ENCODE measurements around the gene VWA2. TPM values are rescaled to one million over a fixed set of nuclear protein-coding genes. Genes with fewer than 3 reads are reported as not detected.

VWA2 gene
- total and polyA plus RNA-seq, 4 donors = 1.6 to 18.3 (median 8.4) TPM

DNA sequence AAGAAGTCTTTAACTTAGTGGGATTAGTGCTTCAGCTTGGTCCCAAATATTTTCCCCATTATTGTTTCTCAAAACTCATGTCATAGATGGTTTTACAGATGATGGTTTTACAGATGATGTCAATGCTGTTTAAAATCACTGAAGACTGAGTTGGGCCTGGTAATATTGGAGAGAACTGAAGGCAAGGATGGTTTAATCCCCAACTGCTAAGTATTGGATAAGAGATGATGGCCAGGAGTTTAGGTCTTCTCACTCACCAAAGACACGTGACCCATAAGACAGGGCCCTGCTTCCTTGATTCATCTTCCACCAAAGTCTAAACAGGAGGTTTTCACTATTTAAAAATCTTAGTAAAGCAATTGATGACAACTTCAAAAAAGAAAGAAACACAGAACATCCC, 56.3 kb downstream of the VWA2 start:
- H3K4me1 ChIP-seq (ENCODE audit: control insufficient read depth in 5 of 5, insufficient read depth in 5 of 5, low read length in 5 of 5) = no peaks in the 10 kb centered on the region
- no peak overlapping the region for H3K4me3 ChIP-seq
- ATAC-seq (ENCODE audit: insufficient read depth, low FRiP score) (no peak), DNase-seq (no peak)
- no peaks in the 10 kb centered on the region for H3K27me3 ChIP-seq (ENCODE audit: control insufficient read depth in 3 of 3, insufficient read depth in 3 of 3, low read length in 2 of 3)
- 0 to 38% methylated on average over 1 of the region's 1 CpG for WGBS, 2 donors
- peaks cover 6 to 16% (median 7%) of the 10 kb centered on the region in 4 donors for H3K9me3 ChIP-seq (ENCODE audit: control insufficient read depth in 4 of 4, insufficient read depth in 3 of 4, low read length in 3 of 4)
- no peak overlapping the region for H3K9ac ChIP-seq (ENCODE audit: insufficient read depth in 1 of 2, low read length in 2 of 2)
- TF ChIP-seq, protein P1, sequence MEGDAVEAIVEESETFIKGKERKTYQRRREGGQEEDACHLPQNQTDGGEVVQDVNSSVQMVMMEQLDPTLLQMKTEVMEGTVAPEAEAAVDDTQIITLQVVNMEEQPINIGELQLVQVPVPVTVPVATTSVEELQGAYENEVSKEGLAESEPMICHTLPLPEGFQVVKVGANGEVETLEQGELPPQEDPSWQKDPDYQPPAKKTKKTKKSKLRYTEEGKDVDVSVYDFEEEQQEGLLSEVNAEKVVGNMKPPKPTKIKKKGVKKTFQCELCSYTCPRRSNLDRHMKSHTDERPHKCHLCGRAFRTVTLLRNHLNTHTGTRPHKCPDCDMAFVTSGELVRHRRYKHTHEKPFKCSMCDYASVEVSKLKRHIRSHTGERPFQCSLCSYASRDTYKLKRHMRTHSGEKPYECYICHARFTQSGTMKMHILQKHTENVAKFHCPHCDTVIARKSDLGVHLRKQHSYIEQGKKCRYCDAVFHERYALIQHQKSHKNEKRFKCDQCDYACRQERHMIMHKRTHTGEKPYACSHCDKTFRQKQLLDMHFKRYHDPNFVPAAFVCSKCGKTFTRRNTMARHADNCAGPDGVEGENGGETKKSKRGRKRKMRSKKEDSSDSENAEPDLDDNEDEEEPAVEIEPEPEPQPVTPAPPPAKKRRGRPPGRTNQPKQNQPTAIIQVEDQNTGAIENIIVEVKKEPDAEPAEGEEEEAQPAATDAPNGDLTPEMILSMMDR (IDR thresholded peaks at IDR 0.05; ENCODE audit: control extremely low read depth, extremely low read depth) = no peak
- peaks cover 9 to 36% (median 21%) of the 10 kb centered on the region in 4 donors for H3K36me3 ChIP-seq (ENCODE audit: control insufficient read depth in 4 of 4, insufficient read depth in 4 of 4, low read length in 4 of 4)
- H3K27ac ChIP-seq (ENCODE audit: low read depth in 1 of 2, low read length in 1 of 2) = no peak overlapping the region

DNA sequence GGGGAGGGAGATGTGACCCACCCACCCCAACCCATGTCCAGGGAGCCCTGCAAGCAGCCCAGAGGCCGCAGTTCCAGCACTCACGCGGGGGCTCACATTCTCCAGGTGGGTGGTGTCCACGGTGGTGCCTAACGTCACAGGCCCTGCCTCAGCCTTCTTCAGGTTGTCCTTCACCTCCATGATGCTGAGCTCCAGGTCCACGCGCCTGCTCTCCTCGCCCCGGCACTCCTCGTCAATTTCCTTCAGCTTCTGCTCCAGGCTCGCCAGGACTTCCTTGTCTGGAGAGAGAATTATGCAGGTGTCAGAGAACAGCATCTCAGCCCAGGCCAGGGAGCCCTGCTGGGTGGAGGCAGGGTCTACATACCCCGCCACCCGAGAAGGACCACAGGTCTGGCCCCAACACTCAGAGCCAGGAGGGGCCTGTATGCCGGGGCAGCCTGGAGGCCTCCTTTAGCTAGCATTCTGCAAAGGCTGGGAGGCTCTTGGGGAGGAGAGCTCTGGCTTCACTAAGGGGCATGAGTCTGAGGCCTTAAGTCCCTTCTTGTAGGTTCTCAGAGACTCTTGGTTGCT, 58.2 kb downstream of the VWA2 start:
- WGBS, 2 donors = 94 to 99% methylated on average over 14 of the region's 14 CpGs
- no peak overlapping the region for H3K27ac ChIP-seq (ENCODE audit: low read depth in 1 of 2, low read length in 1 of 2)
- peaks cover 9 to 44% (median 24%) of the 10 kb centered on the region in 4 donors for H3K36me3 ChIP-seq (ENCODE audit: control insufficient read depth in 4 of 4, insufficient read depth in 4 of 4, low read length in 4 of 4)
- peaks cover 6 to 16% (median 7%) of the 10 kb centered on the region in 4 donors for H3K9me3 ChIP-seq (ENCODE audit: control insufficient read depth in 4 of 4, insufficient read depth in 3 of 4, low read length in 3 of 4)
- no peak overlapping the region for H3K4me3 ChIP-seq
- H3K9ac ChIP-seq (ENCODE audit: insufficient read depth in 1 of 2, low read length in 2 of 2) = no peak overlapping the region
- H3K4me1 ChIP-seq (ENCODE audit: control insufficient read depth in 5 of 5, insufficient read depth in 5 of 5, low read length in 5 of 5) = peaks cover 0 to 6% (median 0%) of the 10 kb centered on the region in 5 donors
- no peaks in the 10 kb centered on the region for H3K27me3 ChIP-seq (ENCODE audit: control insufficient read depth in 3 of 3, insufficient read depth in 3 of 3, low read length in 2 of 3)
- TF ChIP-seq, protein P1 (IDR thresholded peaks at IDR 0.05; ENCODE audit: control extremely low read depth, extremely low read depth) = no peak
- no peak for DNase-seq
- no peak for ATAC-seq (ENCODE audit: insufficient read depth, low FRiP score)

GRCh38 chr10:114300036-114300645, 61.1 kb downstream of the VWA2 start:
- WGBS, 2 donors = 96% methylated on average over 16 of the region's 16 CpGs
- Histone ChIP-seq H3K4me1 (ENCODE audit: control insufficient read depth in 5 of 5, insufficient read depth in 5 of 5, low read length in 5 of 5) (peaks cover 0 to 9% (median 8%) of the 10 kb centered on the region in 5 donors), H3K36me3 (ENCODE audit: control insufficient read depth in 4 of 4, insufficient read depth in 4 of 4, low read length in 4 of 4) (peaks cover 9 to 39% (median 24%) of the 10 kb centered on the region in 4 donors), H3K9me3 (ENCODE audit: control insufficient read depth in 4 of 4, insufficient read depth in 3 of 4, low read length in 3 of 4) (peaks cover 6 to 13% (median 7%) of the 10 kb centered on the region in 4 donors), H3K27me3 (ENCODE audit: control insufficient read depth in 3 of 3, insufficient read depth in 3 of 3, low read length in 2 of 3) (no peaks in the 10 kb centered on the region), H3K27ac (ENCODE audit: low read depth in 1 of 2, low read length in 1 of 2) (no peak overlapping the region), H3K9ac (ENCODE audit: insufficient read depth in 1 of 2, low read length in 2 of 2) (no peak overlapping the region), H3K4me3 (no peak overlapping the region)
- DNase-seq (no peak), ATAC-seq (ENCODE audit: insufficient read depth, low FRiP score) (no peak)
- TF ChIP-seq, protein P1 (IDR thresholded peaks at IDR 0.05; ENCODE audit: control extremely low read depth, extremely low read depth) = no peak
